Aorta (tissue), 5 donors: ENCODE data around the gene PACS2. TPM values are rescaled to one million over a fixed set of nuclear protein-coding genes. Genes with fewer than 3 reads are reported as not detected.

Experiments used
- ATAC-seq: fragments of 200-7000 bp; cut with Tn5 transposase; one replicate; pipeline ENCODE4 v1.9.1; 2022; ENCODE audit warnings: moderate library complexity; ENCODE audit not compliant: low FRiP score
- DNase-seq, 2 donors: peaks; one replicate each; pipeline ENCODE4 v3.0.0-alpha.2; 2020
- H3K27ac ChIP-seq, 2 donors: one replicate each; pipeline ENCODE4 v1.5.1; 2013; ENCODE audit warnings: low read length in 2 of 2, mild to moderate bottlenecking in 2 of 2, moderate library complexity in 2 of 2, control low read depth in 1 of 2, inconsistent platforms in 1 of 2, low read depth in 1 of 2
- H3K27me3 ChIP-seq, 2 donors: one replicate each; pipeline ENCODE4 v1.6.1; 2013; ENCODE audit warnings: control low read depth in 1 of 2, low read length in 1 of 2, mild to moderate bottlenecking in 1 of 2, moderate library complexity in 1 of 2; ENCODE audit not compliant: insufficient read depth in 2 of 2, control insufficient read depth in 1 of 2
- H3K36me3 ChIP-seq, 2 donors: one replicate each; pipeline ENCODE4 v1.6.1; 2013; ENCODE audit warnings: control low read depth in 1 of 2, low read length in 1 of 2, mild to moderate bottlenecking in 1 of 2; ENCODE audit not compliant: insufficient read depth in 2 of 2, control insufficient read depth in 1 of 2
- H3K4me1 ChIP-seq, 2 donors: one replicate each; pipeline ENCODE4 v1.6.1; 2013; ENCODE audit warnings: low read length in 2 of 2, control low read depth in 1 of 2, mild to moderate bottlenecking in 1 of 2, moderate library complexity in 1 of 2; ENCODE audit not compliant: insufficient read depth in 2 of 2, control insufficient read depth in 1 of 2
- H3K4me3 ChIP-seq, 2 donors: one replicate each; pipeline ENCODE4 v1.5.1; 2013; ENCODE audit warnings: low read length in 2 of 2, control low read depth in 1 of 2, mild to moderate bottlenecking in 1 of 2
- H3K9me3 ChIP-seq: one replicate; pipeline ENCODE4 v1.6.1; 2013; ENCODE audit warnings: mild to moderate bottlenecking, low read length; ENCODE audit not compliant: control insufficient read depth
- WGBS, 2 donors: extraction: QIAGEN DNeasy Blood & Tissue Kit; methylation state at CpG; one replicate each; pipeline ENCODE4 v1.1.7; 2013; 5-methylcytosine and 5-hydroxymethylcytosine counted together
- intact Hi-C, 2 donors: fragments of 100-400 bp; cut with DNase I; formaldehyde crosslinking; loops; one replicate each; pipeline versions ENCODE4 v1.14.2 to v1.15.0; 2022
- polyA plus RNA-seq, 2 donors: library from polyadenylated mRNA; stranded (reverse); fragments of 200-250 nt; gene quantifications; one replicate each; pipeline ENCODE4 v1.2.3, GENCODE V29; 2013
- total RNA-seq, 2 donors: library from RNA; stranded (reverse); fragmentation: NEBNext Ultra II Directional; extraction: Animal tissue kit (Norgen Biotek cat#: 25700); gene quantifications; one replicate each; pipeline ENCODE4 v1.2.1, GENCODE V29; 2021
- donor health status: healthy with polysubstance abuse.
- donor health status: Bipolar disorder and iron deficiency.
- donor health status: DM: no; HTN: no; CAD: no.
- donor health status: DM: no; HTN: no; CAD: no.
- donor health status: DM: yes; HTN: yes; CAD: no.

PACS2 gene
- total and polyA plus RNA-seq, 4 donors = 17.2 to 140 (median 84.9) TPM

DNA sequence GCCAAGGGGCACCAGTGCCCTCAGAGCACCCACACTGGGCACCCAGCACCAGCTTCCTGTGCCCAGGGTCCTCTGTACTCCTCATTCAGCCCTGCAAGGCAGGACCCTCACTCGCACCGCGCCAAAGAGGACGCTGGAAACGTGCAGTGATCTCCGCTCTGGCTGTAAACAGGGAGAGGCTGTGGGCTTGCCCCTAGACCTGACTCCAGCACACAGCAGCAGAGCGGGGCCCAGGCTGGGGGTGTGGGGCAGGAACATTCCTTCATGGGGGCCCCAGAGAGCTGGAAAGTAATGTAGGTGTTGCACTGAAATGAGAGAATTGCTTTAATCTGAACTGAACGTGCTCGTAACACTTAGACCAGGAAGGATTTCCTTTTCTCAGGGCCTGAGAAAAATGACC is 8.8 kb upstream of the PACS2 start:
- H3K27ac ChIP-seq = no peak overlapping the region
- intact Hi-C loops = loop anchor here in 1 of 2 donors (10.0 kb wide), 1 partner anchor 61 kb away; the partner anchor contains the start of gene BTBD6
- ATAC-seq (no peak), DNase-seq (no peak)
- no peaks in the 10 kb centered on the region for H3K9me3 ChIP-seq
- WGBS, 2 donors = 84 to 85% methylated on average over 9 of the region's 9 CpGs
- H3K4me1 ChIP-seq = no peaks in the 10 kb centered on the region
- no peaks in the 10 kb centered on the region for H3K36me3 ChIP-seq
- H3K4me3 ChIP-seq = no peak overlapping the region
- H3K27me3 ChIP-seq = no peaks in the 10 kb centered on the region

DNA sequence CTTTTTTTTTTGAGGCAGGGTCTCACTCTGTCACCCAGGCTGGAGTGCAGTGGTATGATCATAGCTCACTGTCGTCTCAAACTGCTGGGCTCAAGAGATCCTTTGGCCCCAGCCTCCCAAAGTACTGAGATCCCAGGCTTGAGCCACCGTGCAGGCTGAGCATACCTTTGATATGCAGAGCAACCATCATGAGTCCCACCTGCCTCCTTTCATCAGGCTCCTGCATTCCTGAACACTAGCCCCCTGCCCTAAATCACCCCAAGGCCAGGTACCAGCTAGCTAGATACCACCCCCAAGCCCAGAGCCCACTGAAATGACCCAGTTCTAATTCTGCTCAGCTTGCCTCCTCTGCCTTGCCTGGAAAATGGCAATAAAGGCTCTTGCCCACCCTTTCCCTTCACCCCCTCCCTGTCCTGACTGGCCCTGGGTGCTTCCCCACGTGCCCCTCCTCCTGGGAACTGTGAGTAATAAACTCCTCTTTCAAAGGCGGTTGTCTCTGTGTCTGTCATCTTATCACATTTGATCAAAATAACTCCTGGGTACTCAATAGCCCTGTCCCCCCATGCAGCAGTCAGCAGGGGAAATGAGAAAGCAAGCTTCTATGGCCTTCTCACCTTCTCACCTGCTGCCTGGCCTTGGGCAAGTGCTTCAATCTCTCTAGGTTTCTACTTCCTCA is 7.4 kb upstream of the PACS2 start:
- ATAC-seq = no peak
- no peak for DNase-seq
- 88 to 89% methylated on average over 4 of the region's 4 CpGs for WGBS, 2 donors
- Histone ChIP-seq H3K36me3 (no peaks in the 10 kb centered on the region), H3K27me3 (no peaks in the 10 kb centered on the region), H3K27ac (no peak overlapping the region), H3K4me1 (no peaks in the 10 kb centered on the region), H3K4me3 (no peak overlapping the region), H3K9me3 (no peaks in the 10 kb centered on the region)
- intact Hi-C loops = loop anchor here in 1 of 2 donors (10.0 kb wide), 1 partner anchor 62 kb away; the partner anchor contains the start of gene BTBD6

DNA sequence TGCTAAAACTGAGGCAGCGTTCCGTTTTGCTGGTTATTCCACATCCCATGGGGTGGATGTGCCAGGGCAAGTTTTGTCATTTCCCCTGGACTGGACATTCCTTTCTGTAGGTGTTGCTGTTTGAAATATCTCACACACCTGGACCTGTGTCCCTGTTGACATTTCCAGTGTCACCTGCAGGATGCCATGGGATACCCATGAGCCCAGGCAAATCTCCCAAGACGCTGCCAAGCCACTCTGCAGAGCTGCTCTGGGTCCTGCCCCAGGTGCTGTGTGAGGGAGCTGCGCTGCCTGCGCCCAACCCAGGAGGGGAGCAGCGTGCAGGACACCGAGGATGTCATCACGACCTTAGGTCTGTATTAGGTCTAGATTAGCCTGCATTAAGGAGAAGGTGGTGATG is 5.2 kb upstream of the PACS2 start:
- H3K9me3 ChIP-seq = no peaks in the 10 kb centered on the region
- ATAC-seq = no peak
- H3K36me3 ChIP-seq = no peaks in the 10 kb centered on the region
- H3K27ac ChIP-seq = no peak overlapping the region
- no peaks in the 10 kb centered on the region for H3K27me3 ChIP-seq
- DNase-seq = no peak
- intact Hi-C loops = loop anchor here in 1 of 2 donors (10.0 kb wide), 1 partner anchor 65 kb away; the partner anchor contains the start of gene BTBD6
- 95 to 97% methylated on average over 8 of the region's 8 CpGs for WGBS, 2 donors
- H3K4me3 ChIP-seq = no peak overlapping the region
- H3K4me1 ChIP-seq = no peaks in the 10 kb centered on the region

DNA sequence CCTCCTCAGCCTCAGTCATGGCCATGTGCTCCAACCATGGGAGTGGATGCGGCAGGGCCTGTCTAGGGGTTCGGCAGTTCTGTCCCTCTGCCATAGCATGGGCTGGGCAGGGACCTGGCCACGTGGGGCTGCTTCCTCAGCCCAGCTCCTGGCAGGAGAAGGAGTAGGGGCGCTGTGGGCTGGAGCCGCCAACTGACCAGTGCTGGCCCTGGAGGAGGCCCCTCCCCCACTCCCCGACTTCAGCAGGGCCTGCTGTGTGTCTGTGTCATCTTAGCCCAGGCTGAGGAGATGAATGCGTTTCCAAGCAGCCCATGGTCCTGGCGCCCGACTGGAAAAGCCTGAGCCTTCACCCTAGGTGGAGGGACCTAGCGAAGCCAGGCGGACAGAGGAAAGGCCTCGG is 2.7 kb upstream of the PACS2 start:
- Histone ChIP-seq H3K27ac (no peak overlapping the region), H3K9me3 (no peaks in the 10 kb centered on the region), H3K27me3 (no peaks in the 10 kb centered on the region), H3K4me1 (no peaks in the 10 kb centered on the region), H3K36me3 (no peaks in the 10 kb centered on the region), H3K4me3 (no peak overlapping the region)
- WGBS, 2 donors = 81 to 84% methylated on average over 11 to 12 of the region's 12 CpGs
- intact Hi-C loops = no loop called here
- ATAC-seq = no peak
- DNase-seq = no peak

DNA sequence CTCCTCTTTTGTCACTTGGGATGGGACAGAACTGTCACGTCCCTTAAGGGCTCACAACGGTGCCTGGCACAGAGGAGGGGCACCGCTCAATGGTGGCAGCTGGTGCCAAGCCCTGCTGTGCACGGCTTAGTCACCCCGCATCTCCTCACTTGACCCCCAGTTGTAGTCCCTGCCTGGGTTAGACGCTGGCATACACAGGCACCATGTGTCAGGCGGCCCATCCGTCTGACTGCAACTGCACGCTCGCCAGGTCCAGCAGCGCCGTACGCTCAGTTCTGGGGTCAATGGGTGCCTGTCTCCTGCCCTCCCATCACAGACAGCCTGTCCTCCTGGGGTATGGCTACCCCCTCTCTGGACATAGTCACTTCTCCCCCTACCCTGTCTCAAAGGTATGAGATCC is 1.6 kb upstream of the PACS2 start:
- H3K9me3 ChIP-seq = no peaks in the 10 kb centered on the region
- DNase-seq (no peak), ATAC-seq (no peak)
- H3K4me3 ChIP-seq = no peak overlapping the region
- H3K27ac ChIP-seq = no peak overlapping the region
- H3K27me3 ChIP-seq = no peaks in the 10 kb centered on the region
- no peaks in the 10 kb centered on the region for H3K4me1 ChIP-seq
- intact Hi-C loops = no loop called here
- 91% methylated on average over 13 of the region's 13 CpGs for WGBS, 2 donors
- no peaks in the 10 kb centered on the region for H3K36me3 ChIP-seq

DNA sequence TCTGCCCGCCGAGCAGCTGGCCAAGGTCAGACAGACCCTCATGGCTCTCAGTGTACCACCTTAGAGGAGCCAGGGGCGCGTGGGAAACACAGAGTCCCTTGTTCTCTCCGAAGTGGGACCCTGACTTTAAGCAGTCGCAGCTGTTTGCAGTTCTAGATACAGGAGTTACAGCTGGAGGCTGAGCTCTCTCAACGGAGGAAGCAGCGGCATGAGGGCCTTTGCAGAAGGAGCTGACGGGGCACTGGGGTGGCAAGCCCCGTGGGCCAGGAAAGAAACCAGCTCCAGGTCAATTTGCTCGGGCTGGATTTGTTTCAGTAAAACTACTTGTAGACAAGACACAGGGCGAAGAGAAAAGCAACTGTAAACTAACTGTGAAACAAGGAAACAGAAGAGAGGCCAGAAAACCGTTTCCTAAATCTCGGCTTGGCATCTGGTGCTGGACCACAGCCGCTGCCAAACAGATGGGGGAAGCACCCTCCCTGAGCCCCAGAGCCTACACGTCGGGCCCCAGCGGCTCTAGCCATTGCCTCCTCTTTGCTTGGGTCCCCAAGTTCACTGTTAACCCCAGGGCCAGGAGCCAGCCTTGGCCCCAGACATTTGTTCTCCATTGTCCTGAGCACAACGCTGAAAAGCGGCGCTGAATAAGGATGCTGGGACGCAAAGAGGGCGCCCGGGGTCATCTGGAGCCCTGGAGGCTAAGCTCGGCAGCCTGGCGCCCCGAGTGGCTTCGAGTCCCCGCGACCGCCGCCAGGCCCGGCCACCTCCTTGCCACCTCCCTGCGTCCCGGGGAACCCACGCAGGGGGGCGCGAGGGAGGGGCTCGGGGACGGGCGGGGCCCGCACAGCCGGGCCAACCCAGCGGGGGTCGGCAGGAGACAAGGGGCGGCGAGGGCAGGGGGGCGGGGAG is 914 bp upstream of the PACS2 start:
- 11 to 12% methylated on average over 40 to 48 of the region's 48 CpGs for WGBS, 2 donors
- ATAC-seq (peak; percentile 40), DNase-seq (peak in 1 of 2 donors; percentile 86)
- peak overlapping the region; percentile 77 to 91 for H3K4me3 ChIP-seq
- no peaks in the 10 kb centered on the region for H3K9me3 ChIP-seq
- H3K36me3 ChIP-seq = no peaks in the 10 kb centered on the region
- peak overlapping the region; percentile 22 to 63 for H3K27ac ChIP-seq
- H3K27me3 ChIP-seq = no peaks in the 10 kb centered on the region
- intact Hi-C loops = loop anchor here in 1 of 2 donors (2.0 kb wide), 1 partner anchor 13 kb away; the partner anchor contains the start of gene BRF1
- H3K4me1 ChIP-seq = no peaks in the 10 kb centered on the region

DNA sequence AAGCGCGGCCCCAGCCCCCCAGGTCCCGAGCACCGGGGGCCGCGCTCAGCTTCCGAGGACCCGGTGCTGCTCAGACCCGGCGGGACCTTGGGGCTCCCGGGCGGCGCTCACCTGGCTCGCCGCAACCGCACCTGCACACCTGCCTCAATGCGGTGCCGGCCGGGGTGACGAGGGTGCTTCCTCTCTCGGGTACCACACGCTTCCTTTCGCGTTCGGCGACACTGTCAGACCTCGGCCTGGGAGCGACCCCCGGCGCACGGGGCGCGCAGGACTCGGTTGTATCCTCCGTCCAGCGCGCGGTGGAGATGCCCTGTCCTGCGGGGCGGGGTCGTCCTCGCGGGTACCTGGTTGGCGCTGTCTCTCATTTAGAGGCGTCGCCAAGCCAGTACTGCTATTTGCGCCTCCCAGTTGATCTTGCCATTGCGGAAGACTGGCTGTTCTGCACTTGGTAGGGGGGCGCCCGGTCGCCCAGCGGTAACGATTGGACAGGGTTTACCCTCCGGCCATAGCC is 718 bp downstream of the PACS2 start:
- 0% methylated on average over 43 to 54 of the region's 54 CpGs for WGBS, 2 donors
- Histone ChIP-seq H3K27ac (no peak overlapping the region), H3K4me1 (no peaks in the 10 kb centered on the region), H3K27me3 (no peaks in the 10 kb centered on the region), H3K36me3 (no peaks in the 10 kb centered on the region), H3K4me3 (peak overlapping the region; percentile 80 to 91), H3K9me3 (no peaks in the 10 kb centered on the region)
- DNase-seq (no peak), ATAC-seq (peak; percentile 17)
- intact Hi-C loops = loop anchor here in 1 of 2 donors (2.0 kb wide), 1 partner anchor 14 kb away; the partner anchor contains the start of gene BRF1

DNA sequence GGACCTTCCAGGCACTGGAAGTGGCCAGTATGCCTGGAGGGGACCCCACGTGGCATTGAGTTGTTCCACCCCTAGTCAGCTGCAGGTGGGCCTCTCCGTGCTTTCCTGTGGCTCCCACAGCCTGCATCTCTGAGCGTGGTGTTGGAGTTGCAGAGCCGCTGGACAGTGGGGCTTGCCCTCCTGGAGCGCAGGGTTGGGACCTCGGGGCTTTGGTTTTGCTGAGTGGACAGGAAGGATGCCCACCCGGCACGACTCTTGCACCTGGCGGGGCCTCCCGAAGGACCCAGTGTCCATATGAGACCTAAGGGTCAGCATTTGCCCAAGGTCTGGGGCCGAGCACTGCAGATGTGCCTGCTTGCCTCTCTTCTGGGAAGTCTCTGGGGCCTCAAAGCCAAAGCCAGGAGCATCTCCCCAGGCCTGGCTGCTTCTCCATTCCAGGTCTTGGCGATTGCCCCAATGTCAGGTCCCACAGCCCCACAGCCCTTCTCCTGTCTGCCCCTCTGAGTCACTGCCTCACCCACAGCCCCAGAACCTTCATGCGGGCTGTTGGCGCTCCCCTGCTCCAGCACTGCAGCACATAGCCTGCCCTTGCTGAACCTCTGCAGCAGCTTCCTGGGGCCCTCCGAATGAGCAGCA is 1.5 kb downstream of the PACS2 start:
- no peaks in the 10 kb centered on the region for H3K4me1 ChIP-seq
- ATAC-seq (no peak), DNase-seq (no peak)
- no peak overlapping the region for H3K27ac ChIP-seq
- H3K27me3 ChIP-seq = no peaks in the 10 kb centered on the region
- intact Hi-C loops = loop anchor here in 1 of 2 donors (2.0 kb wide), 1 partner anchor 15 kb away; the partner anchor contains the start of gene BRF1
- no peaks in the 10 kb centered on the region for H3K9me3 ChIP-seq
- H3K36me3 ChIP-seq = no peaks in the 10 kb centered on the region
- no peak overlapping the region for H3K4me3 ChIP-seq
- 64 to 65% methylated on average over 15 of the region's 15 CpGs for WGBS, 2 donors
